MM.1S (cell line): Measurements from ENCODE around the gene U2AF1L4.

Experiments
- EZH2phosphoT487 ChIP-seq: fragments of 300-600 bp; sonication (generic); IDR thresholded peaks from 2 replicates; pipeline ENCODE4 v1.6.1; 2018; ENCODE audit warnings: antibody characterized with exemption, low read length
- TF ChIP-seq, protein P1 (sequence below): fragments of 300-600 bp; sonication (generic); IDR thresholded peaks from 2 replicates; pipeline ENCODE4 v1.5.1; 2016; ENCODE audit warnings: antibody characterized with exemption, low read length, mixed read lengths

DNA sequence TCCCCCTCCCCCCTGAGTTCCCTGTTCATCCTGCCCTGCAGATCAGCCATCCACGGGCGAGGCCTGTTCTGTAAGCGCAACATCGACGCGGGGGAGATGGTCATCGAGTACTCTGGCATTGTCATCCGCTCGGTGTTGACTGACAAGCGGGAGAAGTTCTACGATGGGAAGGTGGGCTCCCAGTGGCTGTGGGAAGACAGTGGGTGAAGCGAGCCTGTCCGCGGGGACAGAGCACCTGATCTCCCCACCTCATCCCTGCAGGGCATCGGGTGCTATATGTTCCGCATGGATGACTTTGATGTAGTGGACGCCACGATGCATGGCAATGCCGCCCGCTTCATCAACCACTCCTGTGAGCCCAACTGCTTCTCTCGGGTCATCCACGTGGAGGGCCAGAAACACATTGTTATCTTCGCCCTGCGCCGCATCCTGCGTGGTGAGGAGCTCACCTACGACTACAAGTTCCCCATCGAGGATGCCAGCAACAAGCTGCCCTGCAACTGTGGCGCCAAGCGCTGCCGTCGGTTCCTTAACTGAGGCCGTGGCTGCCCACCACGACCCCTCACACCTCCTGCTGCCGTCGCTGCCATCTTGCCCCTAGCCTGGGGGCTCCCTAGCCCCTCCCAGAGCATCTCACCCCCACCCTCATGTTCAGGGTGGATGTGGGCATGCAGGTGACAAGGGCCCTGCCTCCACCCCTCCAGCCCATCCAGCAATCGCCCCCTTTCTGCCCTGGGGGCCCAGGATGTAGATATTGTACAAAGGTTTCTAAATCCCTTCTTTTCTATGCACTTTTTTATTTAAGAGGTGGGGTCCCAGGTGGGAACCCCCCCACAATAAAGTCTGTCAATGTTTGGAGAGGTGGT, 7.0 kb downstream of the U2AF1L4 start:
- TF ChIP-seq EZH2phosphoT487 = no peak
- TF ChIP-seq, protein P1, sequence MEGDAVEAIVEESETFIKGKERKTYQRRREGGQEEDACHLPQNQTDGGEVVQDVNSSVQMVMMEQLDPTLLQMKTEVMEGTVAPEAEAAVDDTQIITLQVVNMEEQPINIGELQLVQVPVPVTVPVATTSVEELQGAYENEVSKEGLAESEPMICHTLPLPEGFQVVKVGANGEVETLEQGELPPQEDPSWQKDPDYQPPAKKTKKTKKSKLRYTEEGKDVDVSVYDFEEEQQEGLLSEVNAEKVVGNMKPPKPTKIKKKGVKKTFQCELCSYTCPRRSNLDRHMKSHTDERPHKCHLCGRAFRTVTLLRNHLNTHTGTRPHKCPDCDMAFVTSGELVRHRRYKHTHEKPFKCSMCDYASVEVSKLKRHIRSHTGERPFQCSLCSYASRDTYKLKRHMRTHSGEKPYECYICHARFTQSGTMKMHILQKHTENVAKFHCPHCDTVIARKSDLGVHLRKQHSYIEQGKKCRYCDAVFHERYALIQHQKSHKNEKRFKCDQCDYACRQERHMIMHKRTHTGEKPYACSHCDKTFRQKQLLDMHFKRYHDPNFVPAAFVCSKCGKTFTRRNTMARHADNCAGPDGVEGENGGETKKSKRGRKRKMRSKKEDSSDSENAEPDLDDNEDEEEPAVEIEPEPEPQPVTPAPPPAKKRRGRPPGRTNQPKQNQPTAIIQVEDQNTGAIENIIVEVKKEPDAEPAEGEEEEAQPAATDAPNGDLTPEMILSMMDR = no peak
